WTC11 (cell line): Measurements from ENCODE around the gene SLC10A4.

Experiments
- CBFB ChIP-seq: sonication (generic); formaldehyde crosslinking; IDR thresholded peaks from 2 replicates; pipeline ENCODE4 v1.8.1; 2022; ENCODE audit warnings: mild to moderate bottlenecking, low read depth, missing genetic modification reagents
- KAT7 ChIP-seq: sonication (generic); formaldehyde crosslinking; IDR thresholded peaks from 2 replicates; pipeline ENCODE4 v1.8.1; 2023; ENCODE audit warnings: missing genetic modification reagents, mild to moderate bottlenecking, borderline replicate concordance
- SOX15 ChIP-seq: fragments of 250-450 bp; sonication (Bioruptor Pico); IDR thresholded peaks from 2 replicates; pipeline ENCODE4 v1.9.0; 2021; ENCODE audit warnings: mild to moderate bottlenecking
- SP1 ChIP-seq: sonication (generic); formaldehyde crosslinking; conservative IDR thresholded peaks from 2 replicates; pipeline ENCODE4 v1.8.1; 2022; ENCODE audit warnings: missing genetic modification reagents
- TEAD4 ChIP-seq: sonication (generic); formaldehyde crosslinking; IDR thresholded peaks from 2 replicates; pipeline ENCODE4 v1.8.0; 2022; ENCODE audit warnings: mild to moderate bottlenecking, missing genetic modification reagents
- TF ChIP-seq, protein P1 (sequence below): fragments of 200-600 bp; IDR thresholded peaks from 2 replicates; pipeline ENCODE4 v1.8.0; 2022; ENCODE audit warnings: antibody characterized with exemption
- TF ChIP-seq, protein P2 (sequence below): sonication (generic); formaldehyde crosslinking; IDR thresholded peaks from 2 replicates; pipeline ENCODE4 v1.8.0; 2022; ENCODE audit warnings: mild to moderate bottlenecking, missing genetic modification reagents
- TF ChIP-seq, protein P3 (sequence below): sonication (generic); formaldehyde crosslinking; conservative IDR thresholded peaks from 2 replicates; pipeline ENCODE4 v1.8.1; 2023; ENCODE audit warnings: mild to moderate bottlenecking, low read depth, missing genetic modification reagents, moderate library complexity
- TF ChIP-seq, protein P4 (sequence below): fragments of 250-450 bp; sonication (Bioruptor Pico); IDR thresholded peaks from 2 replicates; pipeline ENCODE4 v1.9.0; 2021; ENCODE audit warnings: mild to moderate bottlenecking
- TF ChIP-seq, protein P5 (sequence below): sonication (generic); formaldehyde crosslinking; IDR thresholded peaks from 2 replicates; pipeline ENCODE4 v1.8.0; 2022; ENCODE audit warnings: mild to moderate bottlenecking, missing genetic modification reagents
- TF ChIP-seq, protein P6 (sequence below): sonication (generic); formaldehyde crosslinking; IDR thresholded peaks from 2 replicates; pipeline ENCODE4 v1.8.0; 2023; ENCODE audit warnings: missing genetic modification reagents
- TF ChIP-seq, protein P7 (sequence below): sonication (generic); formaldehyde crosslinking; IDR thresholded peaks from 2 replicates; pipeline ENCODE4 v1.8.1; 2022; ENCODE audit warnings: low read depth, mild to moderate bottlenecking, moderate library complexity, missing genetic modification reagents, borderline replicate concordance
- TF ChIP-seq, protein P8 (sequence below): sonication (generic); formaldehyde crosslinking; IDR thresholded peaks from 2 replicates; pipeline ENCODE4 v1.8.0; 2022; ENCODE audit warnings: missing genetic modification reagents
- TF ChIP-seq, protein P9 (sequence below): sonication (generic); formaldehyde crosslinking; IDR thresholded peaks from 2 replicates; pipeline ENCODE4 v1.8.0; 2022; ENCODE audit warnings: mild to moderate bottlenecking, missing genetic modification reagents

DNA sequence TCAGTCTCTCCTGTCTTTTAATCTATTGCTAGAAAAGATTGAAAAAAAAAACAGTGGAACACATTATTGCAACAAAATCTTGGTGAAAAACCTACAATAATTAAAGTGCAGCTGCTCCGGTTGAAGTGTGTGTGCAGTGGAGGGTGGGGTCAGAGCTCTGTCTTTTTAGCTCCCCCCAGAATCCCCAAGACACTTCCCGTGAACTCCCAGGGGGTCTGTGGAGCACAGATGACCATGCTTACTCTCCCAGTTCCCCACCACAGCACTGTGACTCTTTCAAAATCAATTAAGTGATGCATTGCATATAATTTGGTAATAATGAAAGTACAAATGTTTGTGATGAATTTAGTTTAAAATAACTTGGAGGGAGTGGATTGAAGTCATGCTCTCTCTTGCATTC is 15.7 kb upstream of the SLC10A4 start:
- TF ChIP-seq, protein P1, sequence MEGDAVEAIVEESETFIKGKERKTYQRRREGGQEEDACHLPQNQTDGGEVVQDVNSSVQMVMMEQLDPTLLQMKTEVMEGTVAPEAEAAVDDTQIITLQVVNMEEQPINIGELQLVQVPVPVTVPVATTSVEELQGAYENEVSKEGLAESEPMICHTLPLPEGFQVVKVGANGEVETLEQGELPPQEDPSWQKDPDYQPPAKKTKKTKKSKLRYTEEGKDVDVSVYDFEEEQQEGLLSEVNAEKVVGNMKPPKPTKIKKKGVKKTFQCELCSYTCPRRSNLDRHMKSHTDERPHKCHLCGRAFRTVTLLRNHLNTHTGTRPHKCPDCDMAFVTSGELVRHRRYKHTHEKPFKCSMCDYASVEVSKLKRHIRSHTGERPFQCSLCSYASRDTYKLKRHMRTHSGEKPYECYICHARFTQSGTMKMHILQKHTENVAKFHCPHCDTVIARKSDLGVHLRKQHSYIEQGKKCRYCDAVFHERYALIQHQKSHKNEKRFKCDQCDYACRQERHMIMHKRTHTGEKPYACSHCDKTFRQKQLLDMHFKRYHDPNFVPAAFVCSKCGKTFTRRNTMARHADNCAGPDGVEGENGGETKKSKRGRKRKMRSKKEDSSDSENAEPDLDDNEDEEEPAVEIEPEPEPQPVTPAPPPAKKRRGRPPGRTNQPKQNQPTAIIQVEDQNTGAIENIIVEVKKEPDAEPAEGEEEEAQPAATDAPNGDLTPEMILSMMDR, result no peak
- TF ChIP-seq, protein P2, sequence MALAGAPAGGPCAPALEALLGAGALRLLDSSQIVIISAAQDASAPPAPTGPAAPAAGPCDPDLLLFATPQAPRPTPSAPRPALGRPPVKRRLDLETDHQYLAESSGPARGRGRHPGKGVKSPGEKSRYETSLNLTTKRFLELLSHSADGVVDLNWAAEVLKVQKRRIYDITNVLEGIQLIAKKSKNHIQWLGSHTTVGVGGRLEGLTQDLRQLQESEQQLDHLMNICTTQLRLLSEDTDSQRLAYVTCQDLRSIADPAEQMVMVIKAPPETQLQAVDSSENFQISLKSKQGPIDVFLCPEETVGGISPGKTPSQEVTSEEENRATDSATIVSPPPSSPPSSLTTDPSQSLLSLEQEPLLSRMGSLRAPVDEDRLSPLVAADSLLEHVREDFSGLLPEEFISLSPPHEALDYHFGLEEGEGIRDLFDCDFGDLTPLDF, result no peak
- TF ChIP-seq CBFB, result no peak
- TF ChIP-seq, protein P3, sequence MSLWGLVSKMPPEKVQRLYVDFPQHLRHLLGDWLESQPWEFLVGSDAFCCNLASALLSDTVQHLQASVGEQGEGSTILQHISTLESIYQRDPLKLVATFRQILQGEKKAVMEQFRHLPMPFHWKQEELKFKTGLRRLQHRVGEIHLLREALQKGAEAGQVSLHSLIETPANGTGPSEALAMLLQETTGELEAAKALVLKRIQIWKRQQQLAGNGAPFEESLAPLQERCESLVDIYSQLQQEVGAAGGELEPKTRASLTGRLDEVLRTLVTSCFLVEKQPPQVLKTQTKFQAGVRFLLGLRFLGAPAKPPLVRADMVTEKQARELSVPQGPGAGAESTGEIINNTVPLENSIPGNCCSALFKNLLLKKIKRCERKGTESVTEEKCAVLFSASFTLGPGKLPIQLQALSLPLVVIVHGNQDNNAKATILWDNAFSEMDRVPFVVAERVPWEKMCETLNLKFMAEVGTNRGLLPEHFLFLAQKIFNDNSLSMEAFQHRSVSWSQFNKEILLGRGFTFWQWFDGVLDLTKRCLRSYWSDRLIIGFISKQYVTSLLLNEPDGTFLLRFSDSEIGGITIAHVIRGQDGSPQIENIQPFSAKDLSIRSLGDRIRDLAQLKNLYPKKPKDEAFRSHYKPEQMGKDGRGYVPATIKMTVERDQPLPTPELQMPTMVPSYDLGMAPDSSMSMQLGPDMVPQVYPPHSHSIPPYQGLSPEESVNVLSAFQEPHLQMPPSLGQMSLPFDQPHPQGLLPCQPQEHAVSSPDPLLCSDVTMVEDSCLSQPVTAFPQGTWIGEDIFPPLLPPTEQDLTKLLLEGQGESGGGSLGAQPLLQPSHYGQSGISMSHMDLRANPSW (CRISPR knock-in tag), result no peak
- TF ChIP-seq, protein P4, sequence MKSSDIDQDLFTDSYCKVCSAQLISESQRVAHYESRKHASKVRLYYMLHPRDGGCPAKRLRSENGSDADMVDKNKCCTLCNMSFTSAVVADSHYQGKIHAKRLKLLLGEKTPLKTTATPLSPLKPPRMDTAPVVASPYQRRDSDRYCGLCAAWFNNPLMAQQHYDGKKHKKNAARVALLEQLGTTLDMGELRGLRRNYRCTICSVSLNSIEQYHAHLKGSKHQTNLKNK, result no peak
- TF ChIP-seq, protein P5, sequence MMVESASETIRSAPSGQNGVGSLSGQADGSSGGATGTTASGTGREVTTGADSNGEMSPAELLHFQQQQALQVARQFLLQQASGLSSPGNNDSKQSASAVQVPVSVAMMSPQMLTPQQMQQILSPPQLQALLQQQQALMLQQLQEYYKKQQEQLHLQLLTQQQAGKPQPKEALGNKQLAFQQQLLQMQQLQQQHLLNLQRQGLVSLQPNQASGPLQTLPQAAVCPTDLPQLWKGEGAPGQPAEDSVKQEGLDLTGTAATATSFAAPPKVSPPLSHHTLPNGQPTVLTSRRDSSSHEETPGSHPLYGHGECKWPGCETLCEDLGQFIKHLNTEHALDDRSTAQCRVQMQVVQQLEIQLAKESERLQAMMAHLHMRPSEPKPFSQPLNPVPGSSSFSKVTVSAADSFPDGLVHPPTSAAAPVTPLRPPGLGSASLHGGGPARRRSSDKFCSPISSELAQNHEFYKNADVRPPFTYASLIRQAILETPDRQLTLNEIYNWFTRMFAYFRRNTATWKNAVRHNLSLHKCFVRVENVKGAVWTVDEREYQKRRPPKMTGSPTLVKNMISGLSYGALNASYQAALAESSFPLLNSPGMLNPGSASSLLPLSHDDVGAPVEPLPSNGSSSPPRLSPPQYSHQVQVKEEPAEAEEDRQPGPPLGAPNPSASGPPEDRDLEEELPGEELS (CRISPR knock-in tag), result no peak
- no peak for TF ChIP-seq KAT7 (CRISPR knock-in tag)
- no peak for TF ChIP-seq SP1 (CRISPR knock-in tag)
- no peak for TF ChIP-seq TEAD4 (CRISPR knock-in tag)
- TF ChIP-seq, protein P6, sequence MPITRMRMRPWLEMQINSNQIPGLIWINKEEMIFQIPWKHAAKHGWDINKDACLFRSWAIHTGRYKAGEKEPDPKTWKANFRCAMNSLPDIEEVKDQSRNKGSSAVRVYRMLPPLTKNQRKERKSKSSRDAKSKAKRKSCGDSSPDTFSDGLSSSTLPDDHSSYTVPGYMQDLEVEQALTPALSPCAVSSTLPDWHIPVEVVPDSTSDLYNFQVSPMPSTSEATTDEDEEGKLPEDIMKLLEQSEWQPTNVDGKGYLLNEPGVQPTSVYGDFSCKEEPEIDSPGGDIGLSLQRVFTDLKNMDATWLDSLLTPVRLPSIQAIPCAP (CRISPR knock-in tag), result no peak
- TF ChIP-seq, protein P7, sequence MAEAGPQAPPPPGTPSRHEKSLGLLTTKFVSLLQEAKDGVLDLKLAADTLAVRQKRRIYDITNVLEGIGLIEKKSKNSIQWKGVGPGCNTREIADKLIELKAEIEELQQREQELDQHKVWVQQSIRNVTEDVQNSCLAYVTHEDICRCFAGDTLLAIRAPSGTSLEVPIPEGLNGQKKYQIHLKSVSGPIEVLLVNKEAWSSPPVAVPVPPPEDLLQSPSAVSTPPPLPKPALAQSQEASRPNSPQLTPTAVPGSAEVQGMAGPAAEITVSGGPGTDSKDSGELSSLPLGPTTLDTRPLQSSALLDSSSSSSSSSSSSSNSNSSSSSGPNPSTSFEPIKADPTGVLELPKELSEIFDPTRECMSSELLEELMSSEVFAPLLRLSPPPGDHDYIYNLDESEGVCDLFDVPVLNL (CRISPR knock-in tag), result no peak
- no peak for TF ChIP-seq SOX15
- TF ChIP-seq, protein P8, sequence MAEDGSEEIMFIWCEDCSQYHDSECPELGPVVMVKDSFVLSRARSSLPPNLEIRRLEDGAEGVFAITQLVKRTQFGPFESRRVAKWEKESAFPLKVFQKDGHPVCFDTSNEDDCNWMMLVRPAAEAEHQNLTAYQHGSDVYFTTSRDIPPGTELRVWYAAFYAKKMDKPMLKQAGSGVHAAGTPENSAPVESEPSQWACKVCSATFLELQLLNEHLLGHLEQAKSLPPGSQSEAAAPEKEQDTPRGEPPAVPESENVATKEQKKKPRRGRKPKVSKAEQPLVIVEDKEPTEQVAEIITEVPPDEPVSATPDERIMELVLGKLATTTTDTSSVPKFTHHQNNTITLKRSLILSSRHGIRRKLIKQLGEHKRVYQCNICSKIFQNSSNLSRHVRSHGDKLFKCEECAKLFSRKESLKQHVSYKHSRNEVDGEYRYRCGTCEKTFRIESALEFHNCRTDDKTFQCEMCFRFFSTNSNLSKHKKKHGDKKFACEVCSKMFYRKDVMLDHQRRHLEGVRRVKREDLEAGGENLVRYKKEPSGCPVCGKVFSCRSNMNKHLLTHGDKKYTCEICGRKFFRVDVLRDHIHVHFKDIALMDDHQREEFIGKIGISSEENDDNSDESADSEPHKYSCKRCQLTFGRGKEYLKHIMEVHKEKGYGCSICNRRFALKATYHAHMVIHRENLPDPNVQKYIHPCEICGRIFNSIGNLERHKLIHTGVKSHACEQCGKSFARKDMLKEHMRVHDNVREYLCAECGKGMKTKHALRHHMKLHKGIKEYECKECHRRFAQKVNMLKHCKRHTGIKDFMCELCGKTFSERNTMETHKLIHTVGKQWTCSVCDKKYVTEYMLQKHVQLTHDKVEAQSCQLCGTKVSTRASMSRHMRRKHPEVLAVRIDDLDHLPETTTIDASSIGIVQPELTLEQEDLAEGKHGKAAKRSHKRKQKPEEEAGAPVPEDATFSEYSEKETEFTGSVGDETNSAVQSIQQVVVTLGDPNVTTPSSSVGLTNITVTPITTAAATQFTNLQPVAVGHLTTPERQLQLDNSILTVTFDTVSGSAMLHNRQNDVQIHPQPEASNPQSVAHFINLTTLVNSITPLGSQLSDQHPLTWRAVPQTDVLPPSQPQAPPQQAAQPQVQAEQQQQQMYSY (CRISPR knock-in tag), result no peak
- TF ChIP-seq, protein P9, sequence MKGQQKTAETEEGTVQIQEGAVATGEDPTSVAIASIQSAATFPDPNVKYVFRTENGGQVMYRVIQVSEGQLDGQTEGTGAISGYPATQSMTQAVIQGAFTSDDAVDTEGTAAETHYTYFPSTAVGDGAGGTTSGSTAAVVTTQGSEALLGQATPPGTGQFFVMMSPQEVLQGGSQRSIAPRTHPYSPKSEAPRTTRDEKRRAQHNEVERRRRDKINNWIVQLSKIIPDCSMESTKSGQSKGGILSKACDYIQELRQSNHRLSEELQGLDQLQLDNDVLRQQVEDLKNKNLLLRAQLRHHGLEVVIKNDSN (CRISPR knock-in tag), result no peak
